Upper lobe of right lung (tissue), 1 donor: ENCODE data around the gene DNAJC11. TPM values are rescaled to one million over a fixed set of nuclear protein-coding genes. Genes with fewer than 3 reads are reported as not detected.

Source experiments
- ATAC-seq: fragments of 200-7000 bp; cut with Tn5 transposase; one replicate; pipeline ENCODE4 v1.9.1; 2020; ENCODE audit warnings: mild to moderate bottlenecking, moderate library complexity
- DNase-seq: peaks from one replicate; pipeline ENCODE4 v3.0.0-alpha.2; 2020
- H3K27ac ChIP-seq: fragments of 200-600 bp; one replicate; pipeline ENCODE4 v1.8.0; 2022
- H3K27me3 ChIP-seq: fragments of 200-600 bp; one replicate; pipeline ENCODE4 v1.8.0; 2022; ENCODE audit warnings: mild to moderate bottlenecking
- H3K36me3 ChIP-seq: fragments of 200-600 bp; one replicate; pipeline ENCODE4 v1.8.0; 2022
- H3K4me1 ChIP-seq: fragments of 200-600 bp; one replicate; pipeline ENCODE4 v1.8.0; 2022
- H3K4me3 ChIP-seq: fragments of 200-600 bp; one replicate; pipeline ENCODE4 v1.8.0; 2022; ENCODE audit warnings: mild to moderate bottlenecking
- H3K9me3 ChIP-seq: fragments of 200-600 bp; one replicate; pipeline ENCODE4 v1.8.0; 2022
- intact Hi-C: fragments of 100-400 bp; cut with DNase I; formaldehyde crosslinking; loops from one replicate; pipeline ENCODE4 v1.11.0; 2022
- total RNA-seq: library from RNA; stranded (reverse); fragmentation: NEBNext Ultra II Directional; extraction: Animal tissue kit (Norgen Biotek cat#: 25700); gene quantifications from one replicate; pipeline ENCODE4 v1.2.1, GENCODE V29; 2021
- TF ChIP-seq, protein P1 (sequence below): fragments of 200-600 bp; IDR thresholded peaks from one replicate; pipeline ENCODE4 v1.8.0; 2022; ENCODE audit warnings: antibody characterized with exemption
- donor health status: DM: no; HTN: yes; CAD: no; lungs with severe emphysema.

The DNAJC11 gene
- total RNA-seq, 1 donor from 2014 or later: 37.6 TPM

DNA sequence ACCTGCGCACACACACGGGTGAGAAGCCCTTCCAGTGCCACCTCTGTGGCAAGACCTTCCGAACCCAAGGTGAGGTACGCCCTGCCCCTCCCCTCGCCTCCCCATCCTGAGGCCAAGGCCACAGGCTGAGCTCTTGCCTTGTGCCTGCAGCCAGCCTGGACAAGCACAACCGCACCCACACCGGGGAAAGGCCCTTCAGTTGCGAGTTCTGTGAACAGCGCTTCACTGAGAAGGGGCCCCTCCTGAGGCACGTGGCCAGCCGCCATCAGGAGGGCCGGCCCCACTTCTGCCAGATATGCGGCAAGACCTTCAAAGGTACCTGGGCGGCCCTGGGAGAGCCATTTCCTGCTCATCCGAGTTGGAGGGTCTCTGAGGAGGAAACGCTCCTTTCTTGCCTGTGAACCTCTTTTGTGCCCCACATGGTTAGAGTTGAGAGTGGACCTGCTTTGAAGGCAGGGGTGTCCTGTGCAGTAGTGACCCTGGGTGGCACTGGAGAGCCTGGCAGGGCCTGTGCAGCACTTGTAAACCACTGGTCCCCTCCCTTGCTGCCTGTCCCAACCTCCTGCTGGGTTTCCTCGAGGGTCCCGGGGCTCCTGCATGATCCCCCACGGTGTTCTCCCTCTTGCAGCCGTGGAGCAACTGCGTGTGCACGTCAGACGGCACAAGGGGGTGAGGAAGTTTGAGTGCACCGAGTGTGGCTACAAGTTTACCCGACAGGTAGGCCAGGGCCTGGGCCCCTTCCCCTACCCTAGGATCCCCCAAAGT lies 113.3 kb downstream of the DNAJC11 start:
- H3K4me3 ChIP-seq: no peak overlapping the region
- intact Hi-C loops: no loop called here
- H3K9me3 ChIP-seq: no peaks in the 10 kb centered on the region
- peak overlapping the region; percentile 17 for H3K27ac ChIP-seq
- H3K27me3 ChIP-seq: no peaks in the 10 kb centered on the region
- ATAC-seq (peak; percentile 69), DNase-seq (peak; percentile 86)
- TF ChIP-seq, protein P1, sequence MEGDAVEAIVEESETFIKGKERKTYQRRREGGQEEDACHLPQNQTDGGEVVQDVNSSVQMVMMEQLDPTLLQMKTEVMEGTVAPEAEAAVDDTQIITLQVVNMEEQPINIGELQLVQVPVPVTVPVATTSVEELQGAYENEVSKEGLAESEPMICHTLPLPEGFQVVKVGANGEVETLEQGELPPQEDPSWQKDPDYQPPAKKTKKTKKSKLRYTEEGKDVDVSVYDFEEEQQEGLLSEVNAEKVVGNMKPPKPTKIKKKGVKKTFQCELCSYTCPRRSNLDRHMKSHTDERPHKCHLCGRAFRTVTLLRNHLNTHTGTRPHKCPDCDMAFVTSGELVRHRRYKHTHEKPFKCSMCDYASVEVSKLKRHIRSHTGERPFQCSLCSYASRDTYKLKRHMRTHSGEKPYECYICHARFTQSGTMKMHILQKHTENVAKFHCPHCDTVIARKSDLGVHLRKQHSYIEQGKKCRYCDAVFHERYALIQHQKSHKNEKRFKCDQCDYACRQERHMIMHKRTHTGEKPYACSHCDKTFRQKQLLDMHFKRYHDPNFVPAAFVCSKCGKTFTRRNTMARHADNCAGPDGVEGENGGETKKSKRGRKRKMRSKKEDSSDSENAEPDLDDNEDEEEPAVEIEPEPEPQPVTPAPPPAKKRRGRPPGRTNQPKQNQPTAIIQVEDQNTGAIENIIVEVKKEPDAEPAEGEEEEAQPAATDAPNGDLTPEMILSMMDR: no peak
- peaks cover 12% of the 10 kb centered on the region for H3K4me1 ChIP-seq
- peaks cover 50% of the 10 kb centered on the region for H3K36me3 ChIP-seq

DNA sequence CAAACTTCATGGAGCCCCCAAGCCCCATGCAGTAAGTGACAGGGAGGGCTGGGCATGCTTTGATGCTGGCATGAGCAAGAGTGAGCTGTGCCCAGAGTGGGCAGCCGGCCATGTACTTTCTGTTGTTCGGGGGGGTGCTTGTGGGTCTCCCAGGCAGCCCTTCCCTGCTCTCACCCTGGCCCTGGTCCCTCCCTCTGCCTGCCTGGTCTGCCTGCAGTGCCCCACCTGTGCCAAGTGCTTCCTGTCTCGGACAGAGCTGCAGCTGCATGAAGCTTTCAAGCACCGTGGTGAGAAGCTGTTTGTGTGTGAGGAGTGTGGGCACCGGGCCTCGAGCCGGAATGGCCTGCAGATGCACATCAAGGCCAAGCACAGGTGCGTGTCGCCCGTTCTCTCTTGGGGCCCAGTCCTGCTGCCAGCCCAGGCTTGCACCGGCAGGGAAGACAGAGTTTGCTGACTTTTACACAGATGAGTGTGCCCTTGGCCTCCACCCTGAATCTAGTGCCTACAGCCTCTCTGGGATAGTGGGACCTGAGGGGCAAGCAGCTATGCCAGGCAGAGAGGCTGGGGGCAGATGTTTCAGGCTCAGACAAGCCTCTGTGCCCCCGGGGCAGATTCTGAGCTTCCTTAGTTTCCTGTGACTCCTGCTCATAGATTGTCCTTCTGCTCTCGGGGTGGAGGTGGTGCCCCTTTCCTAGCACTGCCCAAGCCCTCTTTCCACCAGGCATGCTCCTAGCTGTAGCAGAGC lies 114.2 kb downstream of the DNAJC11 start:
- ATAC-seq (peak; percentile 50), DNase-seq (peak; percentile 72)
- Histone ChIP-seq H3K27ac (peak overlapping the region; percentile 17), H3K27me3 (no peaks in the 10 kb centered on the region), H3K9me3 (no peaks in the 10 kb centered on the region), H3K4me3 (no peak overlapping the region), H3K36me3 (peaks cover 41% of the 10 kb centered on the region), H3K4me1 (peaks cover 16% of the 10 kb centered on the region)
- intact Hi-C loops: no loop called here
- TF ChIP-seq, protein P1: no peak

DNA sequence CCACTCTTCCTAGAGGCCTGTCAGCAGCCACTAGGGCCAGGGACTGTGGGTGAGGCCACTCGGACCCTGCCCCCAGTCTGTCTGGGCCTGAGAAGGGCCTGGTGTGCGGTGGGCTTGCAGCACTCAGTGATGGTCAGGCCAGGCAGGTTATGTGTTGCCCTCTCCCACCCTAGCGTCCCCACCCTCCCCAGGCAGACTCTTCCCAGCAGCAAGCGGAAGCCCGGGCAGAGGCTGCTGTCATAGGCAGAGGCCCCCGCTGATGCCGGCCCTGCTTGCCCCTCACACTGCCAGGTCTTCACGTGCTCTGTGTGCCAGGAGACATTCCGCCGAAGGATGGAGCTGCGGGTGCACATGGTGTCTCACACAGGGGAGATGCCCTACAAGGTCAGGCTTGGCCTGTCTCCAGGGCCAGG lies 115.2 kb downstream of the DNAJC11 start:
- Histone ChIP-seq H3K36me3 (peaks cover 36% of the 10 kb centered on the region), H3K4me3 (no peak overlapping the region), H3K9me3 (no peaks in the 10 kb centered on the region), H3K4me1 (peaks cover 26% of the 10 kb centered on the region), H3K27ac (no peak overlapping the region), H3K27me3 (no peaks in the 10 kb centered on the region)
- intact Hi-C loops: no loop called here
- TF ChIP-seq, protein P1: no peak
- DNase-seq: no peak
- ATAC-seq: no peak

DNA sequence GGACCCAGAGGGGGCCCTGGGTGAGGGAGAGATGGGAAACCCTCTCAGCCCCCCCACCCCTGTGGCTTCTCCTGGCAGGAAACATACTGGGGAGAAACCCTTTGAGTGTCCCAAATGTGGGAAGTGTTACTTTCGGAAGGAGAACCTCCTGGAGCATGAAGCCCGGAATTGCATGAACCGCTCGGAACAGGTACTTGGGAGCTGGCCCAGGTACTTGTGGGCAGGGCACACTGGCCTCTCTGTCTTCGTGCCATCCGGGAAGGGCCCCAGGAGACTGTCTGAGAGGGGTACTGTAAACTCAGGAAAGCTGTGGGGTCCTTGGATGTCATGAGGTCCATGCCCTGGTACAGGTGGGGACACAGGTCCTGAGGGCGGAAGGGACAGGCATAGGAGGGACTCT lies 115.8 kb downstream of the DNAJC11 start:
- DNase-seq: no peak
- Histone ChIP-seq H3K36me3 (peaks cover 36% of the 10 kb centered on the region), H3K9me3 (no peaks in the 10 kb centered on the region), H3K4me1 (peaks cover 32% of the 10 kb centered on the region), H3K4me3 (no peak overlapping the region), H3K27me3 (no peaks in the 10 kb centered on the region), H3K27ac (no peak overlapping the region)
- TF ChIP-seq, protein P1: no peak
- ATAC-seq: no peak
- intact Hi-C loops: no loop called here

DNA sequence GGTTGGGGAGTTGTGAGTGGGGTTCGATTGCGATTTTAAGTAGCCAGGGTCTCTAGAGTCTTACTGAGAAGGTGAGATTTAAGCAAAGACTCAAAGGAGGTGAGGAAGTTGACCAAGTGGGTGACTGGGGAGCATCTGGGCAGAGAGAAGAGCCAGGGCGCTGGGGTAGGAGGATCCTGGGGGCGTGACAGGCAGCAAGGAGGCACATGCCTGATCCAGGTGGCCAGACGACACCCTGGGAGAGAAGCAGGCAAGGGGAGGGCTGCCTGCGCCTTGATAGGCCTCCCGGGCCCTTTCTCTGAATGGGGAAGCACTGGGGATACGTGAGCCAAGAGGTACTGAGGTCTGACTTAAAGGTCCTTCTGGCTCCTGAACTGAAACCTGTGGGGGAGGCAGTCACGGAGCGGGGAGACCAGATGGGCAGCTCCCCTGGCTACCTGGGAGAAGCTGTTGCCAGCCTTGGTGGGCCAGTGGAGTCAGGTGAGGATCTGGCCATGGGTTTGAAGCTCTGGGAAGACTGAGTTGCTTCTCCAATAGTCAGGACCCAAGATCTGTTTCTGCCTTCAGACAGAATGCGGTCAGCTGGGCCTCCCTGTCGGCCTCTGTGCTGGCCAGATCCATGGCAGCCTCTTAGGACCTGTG lies 116.4 kb downstream of the DNAJC11 start:
- no peak for DNase-seq
- H3K9me3 ChIP-seq: no peaks in the 10 kb centered on the region
- no peaks in the 10 kb centered on the region for H3K27me3 ChIP-seq
- ATAC-seq: no peak
- no peak overlapping the region for H3K27ac ChIP-seq
- TF ChIP-seq, protein P1: no peak
- intact Hi-C loops: no loop called here
- H3K36me3 ChIP-seq: peaks cover 29% of the 10 kb centered on the region
- no peak overlapping the region for H3K4me3 ChIP-seq
- peaks cover 36% of the 10 kb centered on the region for H3K4me1 ChIP-seq

Other genes with a start within 250 kb of the DNAJC11 start
- 10.0 TPM for gene TNFRSF25, start 235.6 kb downstream of the DNAJC11 start, total RNA-seq
- gene PLEKHG5, start 210.1 kb downstream of the DNAJC11 start, total RNA-seq: 12.2 TPM
- 23.6 TPM for gene NOL9, start 147.3 kb downstream of the DNAJC11 start, total RNA-seq
- gene TAS1R1, start 146.5 kb downstream of the DNAJC11 start, total RNA-seq: not detected
- 31.5 TPM for gene ZBTB48, start 121.8 kb downstream of the DNAJC11 start, total RNA-seq
- 21.8 TPM for gene KLHL21, start 98.9 kb downstream of the DNAJC11 start, total RNA-seq
- 10.8 TPM for gene PHF13, start 88.1 kb downstream of the DNAJC11 start, total RNA-seq
- 15.3 TPM for gene THAP3, start 76.9 kb downstream of the DNAJC11 start, total RNA-seq
- 63.4 TPM for gene CAMTA1, start 83.6 kb upstream of the DNAJC11 start, total RNA-seq